Occipital lobe (tissue), 2 donors: Measurements from ENCODE around the gene ITLN2. TPM values are rescaled to one million over a fixed set of nuclear protein-coding genes. Genes with fewer than 3 reads are reported as not detected.
"Not testable (repeated sequence)": the region's sequence is repeated elsewhere in the genome, so short reads cannot be mapped to it uniquely, and the experiment has no call there.

Experiments
- DNase-seq: peaks from one replicate; lab custom pipeline; 2025; lab: John Stamatoyannopoulos, UW
- total RNA-seq: library from RNA; depleted of rRNA; stranded (reverse); fragments of >200 nt; gene quantifications from one replicate; pipeline ENCODE4 v1.2.3, GENCODE V29; 2014

ITLN2 gene
- total RNA-seq, 1 donor from 2014 or later: not detected

GRCh38 chr1:160953030-160953429 lies 1.6 kb downstream of the ITLN2 start:
- no peak for DNase-seq

- no peak for DNase-seq
These were observed 2.5 kb downstream of the ITLN2 start for GRCh38 chr1:160952129-160952510.

GRCh38 chr1:160951443-160952128 lies 3.0 kb downstream of the ITLN2 start:
- peak; percentile 12 for DNase-seq

GRCh38 chr1:160950657-160951056 lies 4.0 kb downstream of the ITLN2 start:
- no peak for DNase-seq

GRCh38 chr1:160949881-160950280 lies 4.7 kb downstream of the ITLN2 start:
- no peak for DNase-seq

GRCh38 chr1:160949216-160949880 lies 5.3 kb downstream of the ITLN2 start:
- DNase-seq: not testable (repeated sequence)

- not testable (repeated sequence) for DNase-seq
These were observed 7.3 kb downstream of the ITLN2 start for GRCh38 chr1:160947174-160947759.

GRCh38 chr1:160945881-160946280 lies 8.7 kb downstream of the ITLN2 start:
- not testable (repeated sequence) for DNase-seq

GRCh38 chr1:160945079-160945478 lies 9.5 kb downstream of the ITLN2 start:
- DNase-seq: no peak

- DNase-seq: no peak
These were observed 11.7 kb downstream of the ITLN2 start for GRCh38 chr1:160942926-160943325.

GRCh38 chr1:160936666-160937065 lies 17.9 kb downstream of the ITLN2 start:
- DNase-seq: not testable (repeated sequence)

- no peak for DNase-seq
These were observed 18.9 kb downstream of the ITLN2 start for GRCh38 chr1:160935527-160936258.

- not testable (repeated sequence) for DNase-seq
These were observed 21.3 kb downstream of the ITLN2 start for GRCh38 chr1:160933305-160933704.

- DNase-seq: no peak
These were observed 28.9 kb downstream of the ITLN2 start for GRCh38 chr1:160925652-160926244.

- no peak for DNase-seq
These were observed 29.6 kb downstream of the ITLN2 start for GRCh38 chr1:160924791-160925651.

GRCh38 chr1:160916666-160917065 lies 37.9 kb downstream of the ITLN2 start:
- no peak for DNase-seq

GRCh38 chr1:160913229-160913628 lies 41.4 kb downstream of the ITLN2 start:
- not testable (repeated sequence) for DNase-seq

GRCh38 chr1:160911925-160912324 lies 42.7 kb downstream of the ITLN2 start:
- no peak for DNase-seq

GRCh38 chr1:160911441-160911840 lies 43.2 kb downstream of the ITLN2 start:
- no peak for DNase-seq

GRCh38 chr1:160910170-160910750 lies 44.3 kb downstream of the ITLN2 start:
- no peak for DNase-seq
